ENCODE results near the gene TUT1. TPM values are rescaled to one million over a fixed set of nuclear protein-coding genes. Genes with fewer than 3 reads are reported as not detected.

Gene TUT1
- total and polyA plus RNA-seq, 12 donors = 7.0 to 67.6 (median 15.5) TPM

DNA sequence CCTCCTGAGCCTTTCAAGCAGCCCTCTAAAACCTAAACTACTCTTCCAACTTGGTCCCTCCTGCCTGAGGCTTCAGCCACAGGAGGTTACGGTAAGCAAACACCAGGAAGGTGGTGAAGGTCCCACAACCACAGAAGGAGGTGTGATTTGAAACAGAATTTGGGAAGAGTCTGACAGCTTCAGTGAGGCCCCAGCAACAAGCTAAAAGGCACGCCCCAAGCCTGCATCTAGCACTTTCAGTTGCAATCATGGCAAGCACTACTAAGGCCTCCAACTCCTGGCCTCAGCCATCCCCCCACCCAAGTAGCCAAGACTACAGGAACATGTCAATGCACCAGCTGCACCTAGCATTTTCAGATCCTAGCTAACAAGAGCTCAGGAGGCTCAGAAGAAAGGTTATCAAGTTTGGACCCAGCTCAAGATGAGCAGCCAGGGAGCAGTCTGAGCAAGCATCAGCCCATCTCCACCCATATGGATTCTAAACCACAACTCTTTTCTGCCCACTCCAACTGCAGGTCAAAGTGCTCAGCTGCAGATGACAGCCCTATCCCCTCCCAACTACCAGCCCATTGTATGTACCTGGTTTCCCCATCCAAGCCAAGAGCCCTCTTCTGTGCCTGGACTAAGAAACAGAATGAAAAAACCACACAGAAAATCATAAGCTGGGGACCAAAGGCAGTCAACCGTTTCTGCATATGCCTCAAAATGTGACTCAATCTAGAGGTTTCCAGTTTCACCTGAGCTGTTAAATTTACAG, 34.3 kb downstream of the TUT1 start:
- WGBS, 4 donors = 48 to 73% (median 58%) methylated on average over 3 of the region's 3 CpGs
- H3K4me3 ChIP-seq = no peak overlapping the region
- TF ChIP-seq, protein P1, sequence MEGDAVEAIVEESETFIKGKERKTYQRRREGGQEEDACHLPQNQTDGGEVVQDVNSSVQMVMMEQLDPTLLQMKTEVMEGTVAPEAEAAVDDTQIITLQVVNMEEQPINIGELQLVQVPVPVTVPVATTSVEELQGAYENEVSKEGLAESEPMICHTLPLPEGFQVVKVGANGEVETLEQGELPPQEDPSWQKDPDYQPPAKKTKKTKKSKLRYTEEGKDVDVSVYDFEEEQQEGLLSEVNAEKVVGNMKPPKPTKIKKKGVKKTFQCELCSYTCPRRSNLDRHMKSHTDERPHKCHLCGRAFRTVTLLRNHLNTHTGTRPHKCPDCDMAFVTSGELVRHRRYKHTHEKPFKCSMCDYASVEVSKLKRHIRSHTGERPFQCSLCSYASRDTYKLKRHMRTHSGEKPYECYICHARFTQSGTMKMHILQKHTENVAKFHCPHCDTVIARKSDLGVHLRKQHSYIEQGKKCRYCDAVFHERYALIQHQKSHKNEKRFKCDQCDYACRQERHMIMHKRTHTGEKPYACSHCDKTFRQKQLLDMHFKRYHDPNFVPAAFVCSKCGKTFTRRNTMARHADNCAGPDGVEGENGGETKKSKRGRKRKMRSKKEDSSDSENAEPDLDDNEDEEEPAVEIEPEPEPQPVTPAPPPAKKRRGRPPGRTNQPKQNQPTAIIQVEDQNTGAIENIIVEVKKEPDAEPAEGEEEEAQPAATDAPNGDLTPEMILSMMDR (IDR thresholded peaks at IDR 0.05) = no peak
- TF ChIP-seq POLR2A (IDR thresholded peaks at IDR 0.05) = no peak
- peaks cover 0 to 30% of the 10 kb centered on the region in 2 donors for H3K36me3 ChIP-seq (replicated peaks in 1 of 2)
- no peak for DNase-seq
- peaks cover 42 to 66% of the 10 kb centered on the region in 2 donors for H3K4me1 ChIP-seq (replicated peaks in 1 of 2)
- peak overlapping the region; percentile 15 to 96 (median 74) for H3K27ac ChIP-seq
- no peaks in the 10 kb centered on the region for H3K9me3 ChIP-seq (replicated peaks in 1 of 3)
- intact Hi-C loops (cut with DNase I) = no loop called here
- no peaks in the 10 kb centered on the region for H3K27me3 ChIP-seq

DNA sequence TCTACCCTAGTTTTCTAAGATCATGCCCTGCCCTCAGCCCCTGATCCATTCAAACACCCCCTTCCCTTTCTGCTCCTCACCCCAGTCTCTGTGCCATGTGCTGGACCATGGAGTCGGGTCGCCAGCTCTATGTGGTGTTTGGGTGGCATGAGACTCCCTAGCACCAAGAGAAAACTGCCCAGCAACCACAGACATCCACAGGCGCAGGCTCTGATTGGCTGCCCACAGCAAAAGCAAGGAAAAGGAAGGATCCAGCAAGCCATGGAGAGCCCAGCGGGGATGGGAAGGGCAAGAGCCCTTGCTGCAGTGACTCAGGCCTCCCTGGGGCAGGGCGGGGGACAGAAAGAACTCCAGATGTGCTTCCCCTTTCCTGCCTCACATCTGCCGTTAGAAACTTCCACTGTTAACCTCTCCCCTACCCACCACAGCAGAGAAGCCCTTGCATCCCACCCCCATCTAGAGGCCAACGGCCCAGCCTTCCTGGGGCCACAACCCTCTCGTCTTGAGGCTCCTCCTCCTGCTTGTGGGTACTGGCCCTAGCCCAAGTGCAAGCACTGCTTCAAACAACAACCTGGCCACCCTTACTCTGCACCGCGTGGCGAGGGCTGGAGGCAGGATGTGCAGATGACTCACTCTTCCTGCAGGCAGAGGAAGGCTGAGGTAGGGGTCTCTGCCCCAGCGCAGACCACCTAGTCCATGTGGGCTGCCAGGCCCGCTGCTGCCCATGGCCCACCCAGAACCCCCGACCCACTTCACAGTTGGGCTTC, 35.0 kb downstream of the TUT1 start:
- peak in 1 of 2 donors; percentile 35 for TF ChIP-seq POLR2A (IDR thresholded peaks at IDR 0.05)
- TF ChIP-seq, protein P1 (IDR thresholded peaks at IDR 0.05) = no peak
- peak overlapping the region; percentile 36 to 96 (median 74) for H3K27ac ChIP-seq
- DNase-seq = peak; percentile 87 to 97 (median 96)
- intact Hi-C loops (cut with DNase I) = no loop called here
- H3K36me3 ChIP-seq (replicated peaks in 1 of 2) = peaks cover 0 to 23% of the 10 kb centered on the region in 2 donors
- peaks cover 45 to 74% of the 10 kb centered on the region in 2 donors for H3K4me1 ChIP-seq (replicated peaks in 1 of 2)
- 0 to 13% (median 10%) methylated on average over 8 to 14 of the region's 14 CpGs for WGBS, 4 donors
- no peaks in the 10 kb centered on the region for H3K9me3 ChIP-seq (replicated peaks in 1 of 3)
- peak overlapping the region in 1 of 4 donors; percentile 12 for H3K4me3 ChIP-seq
- no peaks in the 10 kb centered on the region for H3K27me3 ChIP-seq

DNA sequence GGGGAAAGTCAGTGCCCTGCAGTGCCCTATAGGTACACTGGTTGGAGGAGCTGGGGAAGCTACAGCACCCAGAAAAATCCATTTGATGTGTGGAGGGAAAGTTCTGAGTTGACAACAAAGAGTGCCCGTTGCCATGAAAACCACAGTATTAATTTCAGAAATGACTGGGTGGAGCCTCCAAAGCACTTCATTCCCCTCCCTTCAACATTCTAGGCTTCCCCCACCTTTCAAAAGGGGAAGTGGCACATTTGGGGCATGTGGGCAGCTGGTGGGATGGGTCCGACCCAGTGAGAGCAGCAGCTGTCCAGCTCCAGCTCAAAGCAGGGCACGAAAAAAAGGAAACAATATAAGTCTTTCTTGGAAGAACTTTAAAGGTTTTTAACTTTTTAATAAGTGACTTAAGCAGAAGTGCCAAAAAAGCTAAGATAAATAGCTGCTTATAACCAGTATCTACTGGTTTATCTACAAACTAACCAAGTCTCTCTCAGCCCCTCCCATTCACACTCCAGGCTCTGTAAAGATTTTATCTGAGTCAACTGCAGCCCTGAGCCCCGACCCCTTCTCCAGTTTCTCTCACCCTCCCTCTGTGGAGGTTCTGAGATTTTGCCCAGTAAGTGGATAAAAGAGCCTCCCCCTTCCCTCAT, 35.7 kb downstream of the TUT1 start:
- peak in 1 of 7 donors; percentile 44 for DNase-seq
- intact Hi-C loops (cut with DNase I) = no loop called here
- Histone ChIP-seq H3K27ac (peak overlapping the region; percentile 36 to 96 (median 74)), H3K4me1 (replicated peaks in 1 of 2) (peaks cover 41 to 68% of the 10 kb centered on the region in 2 donors), H3K9me3 (replicated peaks in 1 of 3) (no peaks in the 10 kb centered on the region), H3K27me3 (no peaks in the 10 kb centered on the region), H3K36me3 (replicated peaks in 1 of 2) (peaks cover 0 to 20% of the 10 kb centered on the region in 2 donors), H3K4me3 (peak overlapping the region in 1 of 4 donors; percentile 12)
- no peak for TF ChIP-seq POLR2A (IDR thresholded peaks at IDR 0.05)
- TF ChIP-seq, protein P1 (IDR thresholded peaks at IDR 0.05) = no peak
- 23 to 41% (median 35%) methylated on average over 4 of the region's 4 CpGs for WGBS, 4 donors
